Peyer's patch (tissue), 4 donors: Measurements from ENCODE around the gene RNU1-2.
"Not testable (repeated sequence)": the region's sequence is repeated elsewhere in the genome, so short reads cannot be mapped to it uniquely, and the experiment has no call there.

Source experiments
- CTCF ChIP-seq, 6 experiments: fragments of 450-650 bp in 4 of 6; fragments of 200-600 bp in 2 of 6; sonication (generic) in 1 of 6; IDR thresholded peaks; one replicate each; pipeline ENCODE4 v1.5.1; 2017 to 2019; ENCODE audit warnings: antibody characterized with exemption in 6 of 6, mild to moderate bottlenecking in 3 of 6, moderate library complexity in 1 of 6
- POLR2A ChIP-seq, 2 donors: fragments of 450-650 bp; IDR thresholded peaks; one replicate each; pipeline ENCODE4 v1.5.1; 2017; ENCODE audit warnings: antibody characterized with exemption in 2 of 2, mild to moderate bottlenecking in 2 of 2, moderate library complexity in 2 of 2

GRCh38 chr1:16871171-16871570, 24.6 kb upstream of the RNU1-2 start:
- TF ChIP-seq CTCF, POLR2A (IDR thresholded peaks at IDR 0.05): not testable (repeated sequence)
